Smooth muscle cell (in vitro differentiated cells): Measurements from ENCODE around the gene ARHGEF37. TPM values are rescaled to one million over a fixed set of nuclear protein-coding genes. Genes with fewer than 3 reads are reported as not detected.

Experiments used
- DNase-seq: peaks from one replicate; lab custom pipeline; 2025; ENCODE audit not compliant: unreplicated experiment; lab: John Stamatoyannopoulos, UW
- H2AFZ ChIP-seq: fragments of 200-600 bp; sonication (generic); 2 replicates; pipeline ENCODE4 v1.6.0; 2016; ENCODE audit warnings: antibody characterized with exemption, low read depth, mild to moderate bottlenecking
- H3F3A ChIP-seq: fragments of 200-600 bp; sonication (generic); 2 replicates; pipeline ENCODE4 v1.6.0; 2017; ENCODE audit warnings: antibody characterized with exemption, low read depth
- H3K27ac ChIP-seq: fragments of 200-600 bp; sonication (generic); 2 replicates; pipeline ENCODE4 v1.5.1; 2016; ENCODE audit warnings: low read depth, mild to moderate bottlenecking
- H3K27me3 ChIP-seq: fragments of 200-600 bp; sonication (generic); 2 replicates; pipeline ENCODE4 v1.6.1; 2016; ENCODE audit warnings: low read depth, mild to moderate bottlenecking
- H3K36me3 ChIP-seq: fragments of 200-600 bp; sonication (generic); 2 replicates; pipeline ENCODE4 v1.5.1; 2016; ENCODE audit warnings: low read depth
- H3K4me1 ChIP-seq: fragments of 200-600 bp; sonication (generic); 2 replicates; pipeline ENCODE4 v1.5.1; 2016; ENCODE audit warnings: low read depth
- H3K4me2 ChIP-seq: fragments of 200-600 bp; sonication (generic); 2 replicates; pipeline ENCODE4 v1.6.0; 2016; ENCODE audit warnings: mild to moderate bottlenecking
- H3K4me3 ChIP-seq: fragments of 200-600 bp; sonication (generic); 2 replicates; pipeline ENCODE4 v1.5.1; 2016; ENCODE audit warnings: mild to moderate bottlenecking
- H3K79me2 ChIP-seq: fragments of 200-600 bp; sonication (generic); 2 replicates; pipeline ENCODE4 v1.6.0; 2016; ENCODE audit warnings: low read depth, mild to moderate bottlenecking
- H3K9ac ChIP-seq: fragments of 200-600 bp; sonication (generic); 2 replicates; pipeline ENCODE4 v1.6.0; 2016; ENCODE audit warnings: low read depth
- H3K9me3 ChIP-seq: fragments of 200-600 bp; sonication (generic); replicated peaks from 2 replicates; pipeline ENCODE4 v1.5.1; 2016; ENCODE audit warnings: low read depth
- H4K20me1 ChIP-seq: fragments of 200-600 bp; sonication (generic); 2 replicates; pipeline ENCODE4 v1.6.0; 2016; ENCODE audit warnings: low read depth
- WGBS: methylation state at CpG from one replicate; pipeline ENCODE4 v1.1.7; 2016; ENCODE audit warnings: low lambda C conversion rate; 5-methylcytosine and 5-hydroxymethylcytosine counted together
- polyA plus RNA-seq: library from polyadenylated mRNA; unstranded; fragments of >200 nt; fragmentation: Nextera tagmentation; extraction: Ambion mirVana; gene quantifications from 2 replicates; pipeline ENCODE4 v1.2.1, GENCODE V29; 2016
- total RNA-seq: library from RNA; depleted of rRNA; stranded (reverse); fragments of >200 nt; gene quantifications from 2 replicates; pipeline ENCODE4 v1.2.3, GENCODE V29; 2014
- TF ChIP-seq, protein P1 (sequence below): fragments of 200-600 bp; sonication (generic); IDR thresholded peaks from 2 replicates; pipeline ENCODE4 v1.5.1; 2017; ENCODE audit warnings: borderline replicate concordance, mild to moderate bottlenecking, antibody characterized with exemption; ENCODE audit not compliant: insufficient read depth, poor library complexity, severe bottlenecking

Gene ARHGEF37
- total and polyA plus RNA-seq, 2 experiments from 2014 or later: 0.70 to 1.4 TPM

GRCh38 chr5:149665416-149666175 lies 84.3 kb downstream of the ARHGEF37 start:
- peak overlapping the region; percentile 66 for H3K4me2 ChIP-seq
- DNase-seq: no peak
- H3K9me3 ChIP-seq: no peaks in the 10 kb centered on the region
- H3K36me3 ChIP-seq: no peaks in the 10 kb centered on the region
- TF ChIP-seq, protein P1, sequence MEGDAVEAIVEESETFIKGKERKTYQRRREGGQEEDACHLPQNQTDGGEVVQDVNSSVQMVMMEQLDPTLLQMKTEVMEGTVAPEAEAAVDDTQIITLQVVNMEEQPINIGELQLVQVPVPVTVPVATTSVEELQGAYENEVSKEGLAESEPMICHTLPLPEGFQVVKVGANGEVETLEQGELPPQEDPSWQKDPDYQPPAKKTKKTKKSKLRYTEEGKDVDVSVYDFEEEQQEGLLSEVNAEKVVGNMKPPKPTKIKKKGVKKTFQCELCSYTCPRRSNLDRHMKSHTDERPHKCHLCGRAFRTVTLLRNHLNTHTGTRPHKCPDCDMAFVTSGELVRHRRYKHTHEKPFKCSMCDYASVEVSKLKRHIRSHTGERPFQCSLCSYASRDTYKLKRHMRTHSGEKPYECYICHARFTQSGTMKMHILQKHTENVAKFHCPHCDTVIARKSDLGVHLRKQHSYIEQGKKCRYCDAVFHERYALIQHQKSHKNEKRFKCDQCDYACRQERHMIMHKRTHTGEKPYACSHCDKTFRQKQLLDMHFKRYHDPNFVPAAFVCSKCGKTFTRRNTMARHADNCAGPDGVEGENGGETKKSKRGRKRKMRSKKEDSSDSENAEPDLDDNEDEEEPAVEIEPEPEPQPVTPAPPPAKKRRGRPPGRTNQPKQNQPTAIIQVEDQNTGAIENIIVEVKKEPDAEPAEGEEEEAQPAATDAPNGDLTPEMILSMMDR: no peak
- peak overlapping the region; percentile 50 for H3K9ac ChIP-seq
- no peak overlapping the region for H3K4me3 ChIP-seq
- H4K20me1 ChIP-seq: no peaks in the 10 kb centered on the region
- H3K27ac ChIP-seq: peak overlapping the region; percentile 90
- WGBS: 56% methylated on average over 5 of the region's 5 CpGs
- peaks cover 3% of the 10 kb centered on the region for H3F3A ChIP-seq
- peak overlapping the region; percentile 79 for H2AFZ ChIP-seq
- H3K27me3 ChIP-seq: no peaks in the 10 kb centered on the region
- no peaks in the 10 kb centered on the region for H3K79me2 ChIP-seq
- no peaks in the 10 kb centered on the region for H3K4me1 ChIP-seq

- Histone ChIP-seq H3K36me3 (no peaks in the 10 kb centered on the region), H3K9ac (peak overlapping the region; percentile 50), H3K4me2 (peak overlapping the region; percentile 66)
These were observed 85.0 kb downstream of the ARHGEF37 start for GRCh38 chr5:149666212-149666852.

DNA sequence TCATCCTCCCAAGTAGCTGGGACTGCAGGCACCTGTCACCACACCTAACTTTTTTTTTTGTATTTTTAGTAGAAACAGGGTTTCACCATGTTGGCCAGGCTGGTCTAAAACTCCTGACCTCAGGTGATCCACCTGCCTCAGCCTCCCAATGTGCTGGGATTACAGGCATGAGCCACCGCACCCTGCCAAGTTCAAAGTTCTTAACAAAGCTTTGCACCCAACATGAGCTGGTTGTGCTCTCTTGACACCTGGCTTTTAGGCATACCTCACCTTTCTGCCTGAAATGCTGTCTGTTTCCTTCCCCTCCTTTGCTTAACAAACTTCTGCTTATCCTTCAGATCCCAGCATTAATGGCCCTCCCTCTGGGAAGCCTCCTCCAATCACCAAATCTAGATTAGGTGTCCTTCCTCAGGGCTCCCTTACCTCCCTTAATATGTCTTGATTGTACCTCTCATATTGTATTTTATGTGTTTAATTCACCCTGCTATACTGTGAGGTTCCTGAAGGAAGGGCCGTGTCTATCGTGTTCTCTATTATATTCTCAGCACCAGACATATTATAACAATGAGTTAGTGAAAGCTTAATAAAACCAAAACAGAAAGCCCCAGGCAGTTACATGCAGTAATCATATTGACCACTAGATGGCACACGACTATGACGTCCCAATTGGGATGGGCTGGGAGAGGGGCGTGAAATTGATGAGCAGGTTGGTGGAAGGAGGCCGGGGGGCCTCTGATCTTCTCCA lies 86.0 kb downstream of the ARHGEF37 start:
- Histone ChIP-seq H3K27ac (no peak overlapping the region), H3F3A (peaks cover 3% of the 10 kb centered on the region), H2AFZ (no peak overlapping the region), H3K9me3 (no peaks in the 10 kb centered on the region), H3K9ac (no peak overlapping the region), H3K4me2 (peak overlapping the region; percentile 66), H3K27me3 (no peaks in the 10 kb centered on the region), H4K20me1 (no peaks in the 10 kb centered on the region), H3K4me3 (no peak overlapping the region), H3K4me1 (no peaks in the 10 kb centered on the region), H3K36me3 (no peaks in the 10 kb centered on the region), H3K79me2 (no peaks in the 10 kb centered on the region)
- no peak for DNase-seq
- TF ChIP-seq, protein P1: peak; percentile 79
- WGBS: 45% methylated on average over 7 of the region's 7 CpGs

More at GRCh38 chr5:149666212-149666852, 85.0 kb downstream of the ARHGEF37 start:
- Histone ChIP-seq H3K27me3 (no peaks in the 10 kb centered on the region), H3F3A (peaks cover 3% of the 10 kb centered on the region), H3K27ac (peak overlapping the region; percentile 90), H4K20me1 (no peaks in the 10 kb centered on the region), H3K9me3 (no peaks in the 10 kb centered on the region), H2AFZ (peak overlapping the region; percentile 79), H3K4me3 (no peak overlapping the region), H3K4me1 (no peaks in the 10 kb centered on the region), H3K79me2 (no peaks in the 10 kb centered on the region)
- no peak for DNase-seq
- TF ChIP-seq, protein P1: no peak
- 46% methylated on average over 4 of the region's 4 CpGs for WGBS
